Neural cell (in vitro differentiated cells): ENCODE data around the gene STEAP2. TPM values are rescaled to one million over a fixed set of nuclear protein-coding genes. Genes with fewer than 3 reads are reported as not detected.

Experiments
- H2AFZ ChIP-seq: fragments of 200-600, 300-800 bp; sonication (generic), shearing (Covaris generic); 2 replicates; pipeline ENCODE4 v1.6.0; 2014; ENCODE audit warnings: low read depth, mild to moderate bottlenecking, antibody characterized with exemption, low read length, moderate library complexity
- H3F3A ChIP-seq: fragments of 200-600 bp; shearing (Covaris generic); 2 replicates; pipeline ENCODE4 v1.6.1; 2016; ENCODE audit warnings: mild to moderate bottlenecking, moderate library complexity, mixed read lengths, antibody characterized with exemption, low read length; ENCODE audit not compliant: insufficient read depth, poor library complexity, severe bottlenecking
- H3K27ac ChIP-seq: fragments of 200-600, 300-800 bp; sonication (generic), shearing (Covaris generic); 2 replicates; pipeline ENCODE4 v1.5.1; 2014; ENCODE audit warnings: mild to moderate bottlenecking, low read length, moderate library complexity
- H3K27me3 ChIP-seq: fragments of 300-800, 200-600 bp; sonication (generic), shearing (Covaris generic); 2 replicates; pipeline ENCODE4 v1.6.0; 2014; ENCODE audit warnings: mild to moderate bottlenecking, low read depth, low read length, moderate library complexity; ENCODE audit not compliant: insufficient read depth
- H3K36me3 ChIP-seq: fragments of 300-800, 200-600 bp; sonication (generic), shearing (Covaris generic); 2 replicates; pipeline ENCODE4 v1.5.1; 2014; ENCODE audit warnings: mild to moderate bottlenecking, antibody characterized with exemption, low read length, moderate library complexity; ENCODE audit not compliant: insufficient read depth
- H3K4me2 ChIP-seq: fragments of 300-800, 200-600 bp; sonication (generic), shearing (Covaris generic); 2 replicates; pipeline ENCODE4 v1.6.0; 2014; ENCODE audit warnings: mild to moderate bottlenecking, low read length
- H3K4me3 ChIP-seq: fragments of 300-800, 200-600 bp; sonication (generic), shearing (Covaris generic); 2 replicates; pipeline ENCODE4 v1.5.1; 2014; ENCODE audit warnings: mild to moderate bottlenecking, low read length, moderate library complexity
- H3K79me2 ChIP-seq: fragments of 200-600 bp; shearing (Covaris generic); replicated peaks from 2 replicates; pipeline ENCODE4 v1.6.0; 2014; ENCODE audit warnings: mild to moderate bottlenecking, low read length, moderate library complexity; ENCODE audit not compliant: insufficient read depth
- H3K9ac ChIP-seq: fragments of 300-800, 200-600 bp; sonication (generic), shearing (Covaris generic); 2 replicates; pipeline ENCODE4 v1.6.1; 2016; ENCODE audit warnings: mild to moderate bottlenecking, low read length, mixed read lengths
- H3K9me2 ChIP-seq: fragments of 200-600 bp; shearing (Covaris generic); 2 replicates; pipeline ENCODE4 v1.6.1; 2016; ENCODE audit warnings: mild to moderate bottlenecking, low read length, mixed read lengths; ENCODE audit not compliant: insufficient read depth
- H3K9me3 ChIP-seq: fragments of 200-600, 300-800 bp; sonication (generic), shearing (Covaris generic); 2 replicates; pipeline ENCODE4 v1.6.1; 2016; ENCODE audit warnings: mild to moderate bottlenecking, mixed run types, low read length, moderate library complexity, mixed read lengths
- H4K20me1 ChIP-seq: fragments of 200-600 bp; shearing (Covaris generic); 2 replicates; pipeline ENCODE4 v1.6.1; 2016; ENCODE audit warnings: mild to moderate bottlenecking, mixed run types; ENCODE audit not compliant: insufficient read depth
- EP300 ChIP-seq: fragments of 450-650 bp; conservative IDR thresholded peaks from 2 replicates; pipeline ENCODE4 v1.6.1; 2014; ENCODE audit warnings: antibody characterized with exemption, mild to moderate bottlenecking, moderate library complexity; ENCODE audit not compliant: poor library complexity, severe bottlenecking
- EZH2 ChIP-seq: fragments of 200-600, 300-800 bp; shearing (Covaris generic), sonication (generic); IDR thresholded peaks from 2 replicates; pipeline ENCODE4 v1.6.1; 2014; ENCODE audit warnings: antibody characterized with exemption, low read length, borderline replicate concordance, mild to moderate bottlenecking; ENCODE audit not compliant: insufficient read depth, poor library complexity, severe bottlenecking
- MXI1 ChIP-seq: fragments of 450-650 bp; conservative IDR thresholded peaks from 2 replicates; pipeline ENCODE4 v1.6.1; 2014; ENCODE audit warnings: antibody characterized with exemption, mild to moderate bottlenecking; ENCODE audit not compliant: poor library complexity, severe bottlenecking
- POLR2AphosphoS5 ChIP-seq: IDR thresholded peaks from 2 replicates; pipeline ENCODE4 v1.6.1; 2012
- RAD21 ChIP-seq: fragments of 450-650 bp; conservative IDR thresholded peaks from 2 replicates; pipeline ENCODE4 v1.6.1; 2014; ENCODE audit warnings: antibody characterized with exemption, mild to moderate bottlenecking, moderate library complexity
- SMC3 ChIP-seq: fragments of 450-650 bp; conservative IDR thresholded peaks from 2 replicates; pipeline ENCODE4 v1.6.1; 2014; ENCODE audit warnings: antibody characterized with exemption, mild to moderate bottlenecking, moderate library complexity; ENCODE audit not compliant: poor library complexity
- TAF1 ChIP-seq: IDR thresholded peaks from 2 replicates; pipeline ENCODE4 v1.6.1; 2012; ENCODE audit warnings: low read depth
- polyA plus RNA-seq: library from polyadenylated mRNA; depleted of rRNA; stranded (reverse); fragments of >200 nt; gene quantifications from 2 replicates; pipeline ENCODE4 v1.2.3, GENCODE V29; 2014
- TF ChIP-seq, protein P1 (sequence below): IDR thresholded peaks from 2 replicates; pipeline ENCODE4 v1.6.1; 2012; ENCODE audit warnings: borderline replicate concordance
- TF ChIP-seq, protein P2 (sequence below): fragments of 450-650 bp; IDR thresholded peaks from 2 replicates; pipeline ENCODE4 v1.5.1; 2014; ENCODE audit warnings: antibody characterized with exemption, mild to moderate bottlenecking, moderate library complexity; ENCODE audit not compliant: poor library complexity, severe bottlenecking

The STEAP2 gene
- polyA plus RNA-seq, 1 donor from 2014 or later = 5.9 TPM

DNA sequence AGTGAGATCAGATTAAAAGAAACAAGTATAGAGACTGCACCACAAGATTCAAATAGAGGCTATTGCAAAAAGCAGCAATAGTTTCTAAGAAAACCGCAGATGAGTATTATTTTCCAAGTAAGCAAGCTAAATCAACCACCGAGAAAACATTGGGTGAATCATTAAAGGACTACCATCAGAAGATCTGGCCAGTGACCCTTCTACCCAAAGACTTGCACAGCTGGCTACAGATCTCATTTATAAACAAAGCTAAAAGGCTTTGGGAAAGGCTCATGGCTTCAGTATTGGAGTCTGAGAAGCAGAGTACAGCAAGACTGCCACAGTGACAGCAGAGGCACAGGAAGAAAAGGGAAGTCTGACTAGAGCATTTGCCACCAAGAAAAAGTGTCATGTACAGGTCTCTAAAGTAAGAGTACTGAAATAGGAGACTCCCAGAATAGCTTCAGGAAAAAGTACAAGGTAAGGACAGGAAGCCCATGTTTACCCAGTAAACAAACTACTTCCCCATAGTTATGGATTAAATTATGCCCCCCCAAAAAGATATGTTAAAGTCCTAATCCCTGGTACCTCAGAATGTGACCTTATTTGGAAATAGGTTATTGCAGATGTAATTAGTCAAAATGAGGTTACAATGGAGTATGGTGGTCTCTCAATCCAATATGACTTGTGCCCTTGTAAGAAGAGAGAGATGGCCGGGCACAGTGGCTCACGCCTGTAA, 38.3 kb upstream of the STEAP2 start:
- Histone ChIP-seq H3K36me3 (no peaks in the 10 kb centered on the region), H3K9me2 (no peaks in the 10 kb centered on the region), H3K4me3 (no peak overlapping the region), H3F3A (no peaks in the 10 kb centered on the region), H3K79me2 (no peaks in the 10 kb centered on the region), H4K20me1 (no peaks in the 10 kb centered on the region), H2AFZ (no peak overlapping the region), H3K27me3 (no peaks in the 10 kb centered on the region), H3K9ac (no peak overlapping the region), H3K27ac (no peak overlapping the region), H3K4me2 (no peak overlapping the region), H3K9me3 (no peaks in the 10 kb centered on the region)
- TF ChIP-seq, protein P1, sequence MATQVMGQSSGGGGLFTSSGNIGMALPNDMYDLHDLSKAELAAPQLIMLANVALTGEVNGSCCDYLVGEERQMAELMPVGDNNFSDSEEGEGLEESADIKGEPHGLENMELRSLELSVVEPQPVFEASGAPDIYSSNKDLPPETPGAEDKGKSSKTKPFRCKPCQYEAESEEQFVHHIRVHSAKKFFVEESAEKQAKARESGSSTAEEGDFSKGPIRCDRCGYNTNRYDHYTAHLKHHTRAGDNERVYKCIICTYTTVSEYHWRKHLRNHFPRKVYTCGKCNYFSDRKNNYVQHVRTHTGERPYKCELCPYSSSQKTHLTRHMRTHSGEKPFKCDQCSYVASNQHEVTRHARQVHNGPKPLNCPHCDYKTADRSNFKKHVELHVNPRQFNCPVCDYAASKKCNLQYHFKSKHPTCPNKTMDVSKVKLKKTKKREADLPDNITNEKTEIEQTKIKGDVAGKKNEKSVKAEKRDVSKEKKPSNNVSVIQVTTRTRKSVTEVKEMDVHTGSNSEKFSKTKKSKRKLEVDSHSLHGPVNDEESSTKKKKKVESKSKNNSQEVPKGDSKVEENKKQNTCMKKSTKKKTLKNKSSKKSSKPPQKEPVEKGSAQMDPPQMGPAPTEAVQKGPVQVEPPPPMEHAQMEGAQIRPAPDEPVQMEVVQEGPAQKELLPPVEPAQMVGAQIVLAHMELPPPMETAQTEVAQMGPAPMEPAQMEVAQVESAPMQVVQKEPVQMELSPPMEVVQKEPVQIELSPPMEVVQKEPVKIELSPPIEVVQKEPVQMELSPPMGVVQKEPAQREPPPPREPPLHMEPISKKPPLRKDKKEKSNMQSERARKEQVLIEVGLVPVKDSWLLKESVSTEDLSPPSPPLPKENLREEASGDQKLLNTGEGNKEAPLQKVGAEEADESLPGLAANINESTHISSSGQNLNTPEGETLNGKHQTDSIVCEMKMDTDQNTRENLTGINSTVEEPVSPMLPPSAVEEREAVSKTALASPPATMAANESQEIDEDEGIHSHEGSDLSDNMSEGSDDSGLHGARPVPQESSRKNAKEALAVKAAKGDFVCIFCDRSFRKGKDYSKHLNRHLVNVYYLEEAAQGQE = no peak
- TF ChIP-seq POLR2AphosphoS5 = no peak
- TF ChIP-seq MXI1 = no peak
- TF ChIP-seq EZH2 = no peak
- TF ChIP-seq SMC3 = no peak
- TF ChIP-seq EP300 = no peak

DNA sequence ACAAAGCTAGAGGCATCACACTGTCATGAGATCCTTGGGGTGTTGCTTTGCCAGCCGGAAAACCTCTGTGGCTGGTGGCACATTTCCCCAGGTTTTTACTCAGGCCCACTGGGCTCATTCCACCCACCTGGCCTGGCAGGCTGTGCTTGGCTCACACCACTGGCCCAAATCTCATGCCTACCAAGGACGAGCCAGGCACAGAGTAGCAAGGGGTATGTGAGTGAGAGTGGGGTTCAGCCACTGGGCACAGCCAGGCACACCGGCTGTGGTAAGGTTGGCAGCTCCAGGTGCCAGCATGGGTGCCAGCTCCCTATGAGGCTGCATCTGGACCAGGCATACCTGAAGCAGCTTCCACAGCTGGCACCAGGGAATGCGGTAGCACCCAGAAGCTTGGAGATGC, 35.9 kb upstream of the STEAP2 start:
- H3K4me2 ChIP-seq = no peak overlapping the region
- no peaks in the 10 kb centered on the region for H3K79me2 ChIP-seq
- no peak overlapping the region for H3K27ac ChIP-seq
- H3F3A ChIP-seq = no peaks in the 10 kb centered on the region
- no peaks in the 10 kb centered on the region for H3K36me3 ChIP-seq
- no peaks in the 10 kb centered on the region for H3K9me2 ChIP-seq
- H2AFZ ChIP-seq = no peak overlapping the region
- H3K4me3 ChIP-seq = no peak overlapping the region
- H3K9ac ChIP-seq = no peak overlapping the region
- no peaks in the 10 kb centered on the region for H3K9me3 ChIP-seq
- no peaks in the 10 kb centered on the region for H4K20me1 ChIP-seq
- TF ChIP-seq MXI1 = no peak
- no peak for TF ChIP-seq RAD21
- H3K27me3 ChIP-seq = no peaks in the 10 kb centered on the region

- no peak overlapping the region for H3K4me3 ChIP-seq
- H3K36me3 ChIP-seq = no peaks in the 10 kb centered on the region
- no peaks in the 10 kb centered on the region for H3K79me2 ChIP-seq
- H3K9me2 ChIP-seq = no peaks in the 10 kb centered on the region
- H3K4me2 ChIP-seq = no peak overlapping the region
- no peak overlapping the region for H2AFZ ChIP-seq
- no peaks in the 10 kb centered on the region for H3K27me3 ChIP-seq
- H4K20me1 ChIP-seq = no peaks in the 10 kb centered on the region
- no peak for TF ChIP-seq SMC3
- no peak for TF ChIP-seq POLR2AphosphoS5
- no peak for TF ChIP-seq RAD21
- TF ChIP-seq, protein P1 = no peak
- TF ChIP-seq MXI1 = no peak
- no peak for TF ChIP-seq TAF1
- no peak for TF ChIP-seq EZH2
- TF ChIP-seq, protein P2, sequence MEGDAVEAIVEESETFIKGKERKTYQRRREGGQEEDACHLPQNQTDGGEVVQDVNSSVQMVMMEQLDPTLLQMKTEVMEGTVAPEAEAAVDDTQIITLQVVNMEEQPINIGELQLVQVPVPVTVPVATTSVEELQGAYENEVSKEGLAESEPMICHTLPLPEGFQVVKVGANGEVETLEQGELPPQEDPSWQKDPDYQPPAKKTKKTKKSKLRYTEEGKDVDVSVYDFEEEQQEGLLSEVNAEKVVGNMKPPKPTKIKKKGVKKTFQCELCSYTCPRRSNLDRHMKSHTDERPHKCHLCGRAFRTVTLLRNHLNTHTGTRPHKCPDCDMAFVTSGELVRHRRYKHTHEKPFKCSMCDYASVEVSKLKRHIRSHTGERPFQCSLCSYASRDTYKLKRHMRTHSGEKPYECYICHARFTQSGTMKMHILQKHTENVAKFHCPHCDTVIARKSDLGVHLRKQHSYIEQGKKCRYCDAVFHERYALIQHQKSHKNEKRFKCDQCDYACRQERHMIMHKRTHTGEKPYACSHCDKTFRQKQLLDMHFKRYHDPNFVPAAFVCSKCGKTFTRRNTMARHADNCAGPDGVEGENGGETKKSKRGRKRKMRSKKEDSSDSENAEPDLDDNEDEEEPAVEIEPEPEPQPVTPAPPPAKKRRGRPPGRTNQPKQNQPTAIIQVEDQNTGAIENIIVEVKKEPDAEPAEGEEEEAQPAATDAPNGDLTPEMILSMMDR = no peak
- TF ChIP-seq EP300 = no peak
- H3K9me3 ChIP-seq = no peaks in the 10 kb centered on the region
- no peaks in the 10 kb centered on the region for H3F3A ChIP-seq
- H3K9ac ChIP-seq = no peak overlapping the region
- H3K27ac ChIP-seq = no peak overlapping the region
Observed at GRCh38 chr7:90176195-90176594, 35.3 kb upstream of the STEAP2 start.
